HG02678 (cell line): ENCODE measurements around the gene GPATCH2.
"Not testable (repeated sequence)": the region's sequence is repeated elsewhere in the genome, so short reads cannot be mapped to it uniquely, and the experiment has no call there.

ENCODE experiments used
- ATAC-seq: cut with Tn5 transposase; IDR thresholded peaks from one replicate; pipeline ENCODE4 v1.9.1; 2021; ENCODE audit warnings: mild to moderate bottlenecking, moderate library complexity; ENCODE audit not compliant: unreplicated experiment

GPATCH2 gene

DNA sequence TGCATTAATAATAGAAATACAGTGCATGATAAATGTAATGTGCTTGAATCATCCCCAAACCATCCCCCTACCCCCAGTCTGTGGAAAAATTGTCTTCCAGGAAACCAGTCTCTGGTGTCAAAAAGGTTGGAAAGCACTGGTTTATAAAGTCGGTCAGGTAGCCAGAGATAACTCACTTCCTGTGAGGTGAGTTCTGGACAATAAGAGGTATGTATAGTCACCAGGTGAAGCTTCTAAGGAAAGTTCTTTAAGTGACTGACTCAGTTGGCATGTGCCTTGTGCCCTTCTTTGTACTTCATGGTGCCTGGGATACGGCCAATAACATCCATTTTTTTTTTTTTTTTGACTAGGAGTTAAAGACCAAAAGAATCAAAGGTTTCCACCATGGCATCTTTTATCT lies 103.7 kb downstream of the GPATCH2 start:
- ATAC-seq, result no peak

DNA sequence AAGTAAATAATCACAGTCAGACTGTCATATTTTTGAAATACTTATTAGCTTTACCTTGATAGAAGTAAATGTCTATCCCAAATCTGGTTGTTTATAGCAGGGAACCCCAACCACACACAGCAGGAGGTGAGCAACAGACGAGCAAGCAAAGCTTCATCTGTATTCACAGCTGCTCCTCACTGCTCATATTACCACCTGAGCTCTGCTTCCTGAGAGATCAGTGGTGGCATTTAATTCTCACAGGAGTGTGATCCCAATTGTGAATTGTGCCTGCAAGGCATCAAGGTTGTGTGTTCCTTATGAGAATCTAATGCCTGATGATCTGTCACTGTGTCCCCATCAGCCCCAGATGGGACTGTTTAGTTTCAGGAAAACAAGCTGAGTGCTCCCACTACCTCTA lies 104.3 kb downstream of the GPATCH2 start:
- ATAC-seq, result no peak

DNA sequence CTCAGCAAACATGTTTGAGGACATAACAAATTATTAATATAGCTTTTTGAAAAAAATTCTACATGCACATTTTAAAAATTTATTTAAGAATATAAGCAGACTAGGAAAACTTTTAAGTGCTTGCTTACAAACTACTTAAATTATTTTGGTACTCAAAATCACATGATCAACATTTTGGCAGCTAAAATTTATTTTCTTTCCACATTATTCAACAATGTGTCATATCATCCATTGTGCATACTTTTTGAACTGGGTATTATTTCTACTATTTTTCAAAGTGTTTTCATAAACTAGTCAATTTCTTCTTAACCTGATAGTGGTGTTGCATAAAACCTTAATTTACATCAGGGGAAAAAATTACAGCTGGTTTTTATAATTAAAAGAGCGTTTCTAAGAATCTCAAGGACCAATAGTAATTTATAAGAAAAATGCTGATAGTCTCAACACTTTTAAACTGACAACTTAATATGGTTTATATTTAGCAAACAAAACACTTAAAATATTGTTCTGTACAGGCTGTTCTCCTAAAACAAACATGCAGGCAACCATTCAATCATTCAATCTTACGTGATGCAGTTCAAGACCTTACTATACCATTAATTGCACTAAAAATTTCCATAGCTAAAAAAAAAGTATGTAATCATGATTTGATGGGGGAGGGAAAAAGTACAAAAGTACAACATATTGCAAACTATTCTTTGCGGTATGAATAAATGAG lies 105.0 kb downstream of the GPATCH2 start:
- no peak for ATAC-seq

DNA sequence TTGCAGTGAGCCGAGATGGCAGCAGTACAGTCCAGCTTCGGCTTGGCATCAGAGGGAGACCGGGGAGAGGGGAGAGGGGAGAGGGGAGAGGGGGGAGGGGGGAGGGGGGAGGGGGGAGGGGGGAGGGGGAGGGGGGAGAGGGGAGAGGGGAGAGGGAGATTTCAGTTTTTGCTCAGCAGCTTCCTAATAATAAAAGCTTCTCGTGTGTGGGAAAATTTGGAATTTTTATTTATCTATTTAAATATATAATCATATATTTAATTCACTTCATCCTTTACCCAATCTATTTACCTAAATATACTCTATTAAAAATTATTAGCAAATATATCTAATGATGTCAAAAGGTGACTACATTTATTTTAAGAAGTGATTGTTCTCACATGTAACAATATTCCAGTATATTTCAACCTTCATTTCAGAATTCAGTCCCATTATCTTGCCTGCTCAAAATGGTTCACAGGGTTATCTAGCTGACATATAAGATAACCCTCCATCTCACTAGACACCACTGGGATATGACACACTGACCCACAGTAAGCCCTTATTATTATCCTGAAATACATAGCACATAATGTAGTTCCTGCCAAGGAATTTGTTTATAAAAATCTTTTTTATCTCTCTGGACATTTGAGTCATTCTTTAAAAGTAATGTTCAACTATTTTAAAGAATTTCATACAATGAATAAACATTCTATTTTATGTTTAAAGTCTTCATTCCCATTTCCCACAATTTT lies 105.9 kb downstream of the GPATCH2 start:
- no peak for ATAC-seq

DNA sequence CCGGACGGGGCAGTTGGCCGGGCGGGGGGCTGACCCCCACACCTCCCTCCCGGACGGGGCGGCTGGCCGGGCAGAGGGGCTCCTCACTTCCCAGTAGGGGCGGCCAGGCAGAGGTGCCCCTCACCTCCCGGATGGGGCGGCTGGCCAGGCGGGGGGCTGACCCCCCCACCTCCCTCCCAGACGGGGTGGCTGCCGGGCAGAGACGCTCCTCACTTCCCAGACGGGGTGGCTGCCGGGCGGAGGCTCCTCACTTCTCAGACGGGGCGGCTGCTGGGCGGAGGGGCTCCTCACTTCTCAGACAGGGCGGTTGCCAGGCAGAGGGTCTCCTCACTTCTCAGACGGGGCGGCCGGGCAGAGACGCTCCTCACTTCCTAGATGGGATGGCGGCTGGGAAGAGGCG lies 107.0 kb downstream of the GPATCH2 start:
- ATAC-seq, result not testable (repeated sequence)

DNA sequence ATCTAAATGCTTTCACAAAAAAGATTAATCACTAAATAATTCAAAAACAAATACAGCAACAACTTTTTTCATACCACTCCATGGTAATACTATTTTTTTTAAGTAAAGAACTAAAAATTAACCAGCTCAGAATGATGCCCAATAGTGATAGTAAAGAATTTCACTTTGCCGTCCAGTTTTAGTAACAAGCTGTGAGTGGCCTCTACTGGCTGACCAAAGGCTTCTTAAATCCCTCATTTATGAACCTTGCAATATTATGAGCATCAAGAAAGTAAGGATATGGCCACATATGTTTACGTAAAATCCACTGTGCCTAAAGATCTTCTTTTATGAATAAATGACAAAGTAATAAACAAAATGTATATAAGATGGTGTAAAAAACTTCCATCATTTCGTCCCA lies 108.6 kb downstream of the GPATCH2 start:
- no peak for ATAC-seq

DNA sequence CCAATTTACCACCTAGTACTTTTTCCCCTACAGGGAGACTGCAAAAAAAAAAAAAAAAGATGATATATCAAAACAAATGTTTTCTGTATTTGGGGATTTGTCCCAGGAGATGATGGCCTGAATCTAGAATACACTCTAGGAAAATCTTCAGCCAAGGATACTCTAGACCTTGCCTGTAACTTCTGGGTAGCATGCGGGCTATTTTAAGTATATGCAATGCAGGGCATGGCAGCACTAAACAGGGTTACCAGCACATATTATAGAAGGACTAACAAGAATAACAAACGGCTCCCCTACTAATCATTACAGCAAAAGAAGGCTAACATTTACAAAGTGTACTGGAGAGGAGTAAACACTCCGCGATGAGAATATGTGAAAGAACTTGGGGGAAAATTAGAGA lies 109.6 kb downstream of the GPATCH2 start:
- ATAC-seq, result no peak

DNA sequence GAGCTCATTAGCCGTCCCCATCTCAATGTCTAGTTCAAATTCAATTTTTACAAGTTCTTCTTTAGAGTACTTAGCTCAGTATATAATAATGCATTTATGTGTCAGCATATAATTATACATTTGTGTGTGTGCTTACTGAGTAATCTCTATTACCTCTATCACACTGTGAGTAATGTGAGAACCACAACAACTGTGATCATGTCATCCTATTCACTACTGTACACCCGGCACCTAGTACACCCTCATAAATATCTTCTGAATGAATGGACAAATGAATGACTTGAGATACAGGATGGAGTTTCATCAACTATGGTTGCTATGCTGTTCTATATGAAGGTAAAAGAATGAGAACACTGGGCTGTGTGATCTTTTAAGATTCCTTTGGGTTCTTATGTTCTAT lies 124.0 kb downstream of the GPATCH2 start:
- ATAC-seq, result no peak

DNA sequence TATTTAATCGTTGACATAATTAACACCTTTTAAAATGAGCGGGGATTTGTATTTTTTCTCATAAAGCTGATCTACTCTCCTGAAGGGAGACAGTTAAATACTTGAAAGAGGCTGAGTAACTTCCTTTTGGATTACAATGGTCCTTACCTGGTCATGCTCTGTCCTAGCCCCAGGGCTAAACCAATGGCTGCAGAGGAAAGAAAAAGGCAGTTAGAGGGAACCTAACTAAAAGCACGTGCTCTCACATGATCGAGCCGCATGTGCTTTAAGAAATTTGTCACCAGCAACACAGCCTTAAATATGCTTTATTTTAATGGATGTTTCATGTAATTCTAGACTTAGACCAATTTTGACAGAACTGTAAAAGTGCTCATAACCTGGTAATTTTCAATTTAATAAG lies 132.7 kb downstream of the GPATCH2 start:
- no peak for ATAC-seq

DNA sequence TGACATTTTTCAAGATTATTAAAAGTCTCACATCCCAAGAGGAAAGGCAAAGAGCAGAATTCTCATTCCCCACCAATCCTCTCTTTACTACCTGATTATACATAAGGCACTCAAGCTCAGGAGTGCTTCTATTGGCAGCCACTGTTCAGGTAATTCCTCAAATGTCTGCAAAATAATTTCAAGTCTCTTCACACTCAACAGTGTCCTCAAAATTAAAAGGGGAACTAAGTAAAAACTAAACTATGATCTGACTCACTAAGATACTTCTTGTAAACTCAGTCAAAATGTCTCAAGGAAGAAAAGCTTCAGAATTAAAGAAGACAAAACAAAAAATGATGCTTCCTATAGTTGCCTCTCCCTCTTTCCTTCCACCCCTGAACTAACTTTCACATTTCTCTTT lies 135.6 kb downstream of the GPATCH2 start:
- peak; percentile 92 for ATAC-seq

DNA sequence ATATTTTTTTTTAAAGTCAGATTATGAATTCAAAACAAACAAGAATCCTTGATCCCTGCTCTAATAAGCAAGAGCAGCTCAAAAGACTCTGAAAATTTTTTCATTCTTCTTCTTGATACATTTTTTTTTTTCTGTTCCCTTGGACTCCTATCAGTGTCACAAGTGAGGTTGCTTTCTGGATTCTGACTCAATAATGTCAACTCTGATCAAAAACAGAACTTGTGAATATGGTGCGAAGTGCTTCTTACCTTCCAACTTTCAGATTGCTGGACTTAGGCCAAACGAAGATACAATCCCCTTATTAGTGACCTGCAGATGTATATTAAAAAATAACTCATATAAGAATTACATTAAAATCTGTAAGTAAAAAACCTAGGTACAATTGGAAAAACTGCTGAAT lies 136.1 kb downstream of the GPATCH2 start:
- ATAC-seq, result peak; percentile 72

DNA sequence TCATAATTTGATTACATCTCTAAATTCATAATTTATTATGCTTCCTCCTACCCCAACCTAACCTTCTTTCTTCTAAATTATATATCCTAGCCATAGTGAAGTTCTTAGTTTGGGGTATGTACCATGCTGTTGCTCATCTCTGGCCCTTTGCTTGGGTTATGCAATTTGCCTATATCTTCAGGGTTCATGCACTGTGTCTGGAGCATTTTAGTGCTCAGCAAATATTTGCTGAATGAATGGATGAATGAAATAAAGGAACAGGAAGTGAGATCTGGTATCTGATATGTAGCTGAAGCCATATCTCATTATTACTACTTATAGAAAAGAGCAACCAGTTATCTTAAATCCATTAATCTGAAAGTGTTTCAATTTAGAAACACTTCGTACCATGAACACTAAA lies 137.6 kb downstream of the GPATCH2 start:
- ATAC-seq, result no peak

DNA sequence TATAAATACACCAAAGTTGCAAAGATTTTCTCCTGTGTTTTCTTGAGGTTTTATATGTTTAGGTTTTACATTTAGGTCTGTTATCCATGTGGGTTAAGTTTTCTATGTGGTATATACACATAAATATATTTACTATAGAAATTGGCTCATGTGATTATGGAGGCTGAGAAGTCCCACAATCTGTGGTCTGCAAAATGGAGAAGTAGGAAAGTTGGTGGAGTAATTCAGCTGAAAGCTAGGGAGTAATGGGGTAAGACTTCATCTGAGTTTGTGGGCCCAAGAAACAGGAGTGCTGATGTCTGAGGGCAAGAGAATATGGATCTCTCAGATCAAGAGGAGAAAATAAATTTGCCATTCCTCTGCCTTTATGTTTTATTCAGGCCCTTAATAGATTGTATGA lies 146.0 kb downstream of the GPATCH2 start:
- no peak for ATAC-seq

DNA sequence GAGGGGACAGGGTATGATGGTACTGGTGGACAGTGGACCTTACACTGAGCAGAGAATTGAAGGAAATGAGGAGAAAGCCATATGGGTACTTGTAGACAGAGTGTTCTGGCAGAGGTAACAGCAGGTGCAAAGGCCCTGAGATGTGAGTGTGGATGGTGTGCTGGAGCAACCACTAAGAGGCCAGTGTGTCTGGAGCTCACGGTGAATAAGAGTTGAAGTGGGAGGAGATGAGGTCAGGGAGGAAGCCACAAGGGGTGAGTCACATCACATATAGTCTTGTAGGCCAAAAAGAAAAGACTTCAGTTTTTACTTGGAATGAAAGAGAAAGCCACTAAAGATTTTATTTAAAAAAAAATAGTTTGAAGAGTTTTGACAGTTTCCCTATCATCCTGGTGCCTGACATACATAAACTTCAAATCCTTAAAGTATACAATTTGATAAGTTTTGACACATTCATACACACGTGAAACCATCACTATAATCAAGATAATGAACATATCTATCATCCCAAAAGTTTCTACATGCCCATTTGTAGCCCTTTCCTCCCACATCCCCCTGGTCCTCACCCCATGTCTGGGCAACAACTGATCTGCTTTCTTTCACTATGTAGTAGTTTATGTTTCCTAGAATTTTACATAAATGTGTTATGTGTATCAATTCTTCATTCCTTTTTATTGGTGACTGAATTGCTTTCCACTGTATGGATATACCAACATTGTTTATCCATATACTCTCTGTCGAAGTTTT lies 148.4 kb downstream of the GPATCH2 start:
- ATAC-seq, result peak; percentile 99

DNA sequence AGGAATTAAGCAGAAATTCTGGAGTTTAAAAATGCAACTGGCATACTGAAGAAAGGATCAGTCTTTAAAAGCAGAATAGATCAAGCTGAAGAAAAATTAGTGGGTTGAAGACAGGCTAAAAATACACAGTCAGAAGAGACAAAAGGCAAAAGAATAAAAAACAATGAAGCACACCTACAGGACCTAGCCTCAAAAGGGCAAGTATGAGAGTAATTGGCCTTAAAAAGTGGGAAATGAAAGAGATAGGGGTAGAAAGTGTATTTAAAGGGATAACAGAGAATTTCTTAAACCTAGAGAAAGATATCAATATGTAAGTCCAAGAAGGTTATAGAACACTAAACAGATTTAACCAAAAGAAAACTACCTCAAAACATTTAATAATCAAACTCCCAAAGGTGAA lies 152.4 kb downstream of the GPATCH2 start:
- no peak for ATAC-seq

DNA sequence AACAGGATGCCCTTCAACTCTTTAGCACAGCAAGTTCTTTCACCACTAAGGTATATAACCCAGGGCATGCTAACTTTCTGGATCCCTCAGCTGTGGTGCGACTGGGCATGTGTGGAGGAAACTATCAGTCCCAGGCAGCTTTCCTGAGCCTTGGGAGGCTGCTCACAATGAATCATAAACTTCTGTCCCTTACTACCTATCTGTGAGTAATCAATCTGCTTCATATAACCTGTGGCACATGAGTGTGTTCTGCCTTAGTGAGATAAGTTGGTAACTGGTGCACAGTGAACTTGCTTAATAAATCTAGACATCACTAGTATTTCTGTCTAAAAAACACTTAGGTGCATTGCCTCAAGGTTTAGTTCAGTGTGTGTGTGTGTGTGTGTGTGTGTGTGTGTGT lies 158.0 kb downstream of the GPATCH2 start:
- ATAC-seq, result no peak

DNA sequence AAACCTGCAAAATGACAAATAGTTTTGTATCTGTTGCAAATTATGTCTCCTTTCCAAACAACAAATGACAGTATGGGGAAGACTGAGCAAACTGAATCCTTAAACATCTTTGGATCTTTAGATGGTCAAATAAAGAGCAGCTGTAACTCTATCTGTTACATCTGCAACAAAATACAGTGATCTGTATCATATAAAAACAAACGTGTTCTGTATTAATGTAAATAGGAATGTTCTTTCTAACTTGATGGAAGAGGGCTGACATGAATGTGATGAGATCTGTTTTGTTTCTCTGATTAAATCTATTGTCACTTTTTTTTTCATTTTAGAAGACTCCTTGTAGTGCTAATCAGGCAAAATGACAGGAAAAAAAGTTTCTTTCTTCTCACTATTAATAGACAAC lies 159.5 kb downstream of the GPATCH2 start:
- no peak for ATAC-seq

DNA sequence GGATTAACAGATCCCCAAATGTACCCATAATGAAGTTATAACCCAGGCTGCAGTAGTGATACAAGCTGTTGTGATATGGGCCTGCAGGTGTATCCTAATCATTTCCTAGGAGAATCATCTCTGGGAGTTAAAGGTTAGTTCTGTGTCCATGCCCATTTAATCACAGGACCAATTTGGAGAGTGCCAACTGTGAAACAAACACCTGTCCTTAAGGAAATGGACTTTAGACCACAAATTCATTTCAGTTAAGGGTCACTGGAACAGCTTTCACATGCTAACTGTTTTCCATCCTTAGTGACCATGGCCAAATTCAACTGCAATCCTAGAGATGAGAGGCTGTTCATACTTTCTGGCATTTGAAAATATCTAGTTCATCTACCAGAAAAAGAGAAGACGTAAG lies 160.9 kb downstream of the GPATCH2 start:
- ATAC-seq, result no peak

DNA sequence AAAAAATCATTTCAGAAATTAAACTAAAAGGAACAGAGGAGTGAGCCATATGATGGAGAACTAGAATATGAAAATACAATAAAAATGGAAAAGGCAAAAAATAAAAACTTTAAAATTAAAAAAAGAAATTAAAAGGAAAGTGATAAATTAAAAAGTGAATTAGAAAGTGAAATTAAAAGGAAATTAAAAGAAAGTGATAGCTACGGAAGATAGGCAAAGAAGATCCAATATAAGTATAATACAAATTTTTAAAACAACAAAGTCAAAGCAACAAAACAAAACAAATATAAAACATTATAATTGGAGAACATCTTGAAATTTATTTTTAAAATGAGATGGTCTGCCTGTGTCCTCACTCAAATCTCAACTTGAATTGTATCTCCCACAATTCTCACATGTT lies 165.8 kb downstream of the GPATCH2 start:
- ATAC-seq, result no peak

DNA sequence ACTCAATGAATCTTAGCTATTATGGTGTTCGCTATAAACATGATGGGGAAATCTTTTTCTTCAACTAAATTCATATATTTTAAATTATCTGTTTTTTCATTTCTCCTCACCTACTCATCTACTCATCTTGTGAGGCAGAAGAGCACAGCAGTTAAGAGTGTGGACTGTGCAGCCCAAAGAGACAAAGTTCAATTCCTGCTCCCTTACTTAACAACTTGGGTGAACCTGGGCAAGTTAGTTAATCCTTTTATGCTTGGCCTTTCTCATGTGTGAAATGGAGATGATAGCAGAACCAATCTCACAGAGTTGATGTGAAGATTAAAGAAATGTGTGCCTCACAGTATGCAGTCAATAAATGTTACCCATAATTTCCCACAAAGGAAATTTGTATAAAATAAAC lies 168.2 kb downstream of the GPATCH2 start:
- ATAC-seq, result no peak

DNA sequence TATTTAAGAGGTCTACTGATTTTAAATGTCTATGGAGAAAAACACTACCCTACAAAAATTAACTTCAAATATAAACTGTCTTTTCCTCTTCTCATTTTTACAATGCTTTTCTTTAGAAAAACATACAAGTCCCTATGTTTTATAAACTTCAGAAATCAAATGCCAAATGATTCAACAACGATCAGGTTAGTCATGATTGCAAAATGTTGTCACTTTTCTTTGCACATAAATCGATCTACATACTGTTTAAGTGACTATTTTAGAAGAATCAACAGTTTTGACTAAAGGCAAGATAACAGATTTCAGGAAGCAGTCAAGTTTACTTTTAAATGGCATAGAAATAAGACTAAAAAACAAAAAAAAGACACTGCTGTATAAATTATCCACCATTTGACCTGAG lies 168.7 kb downstream of the GPATCH2 start:
- ATAC-seq, result no peak

DNA sequence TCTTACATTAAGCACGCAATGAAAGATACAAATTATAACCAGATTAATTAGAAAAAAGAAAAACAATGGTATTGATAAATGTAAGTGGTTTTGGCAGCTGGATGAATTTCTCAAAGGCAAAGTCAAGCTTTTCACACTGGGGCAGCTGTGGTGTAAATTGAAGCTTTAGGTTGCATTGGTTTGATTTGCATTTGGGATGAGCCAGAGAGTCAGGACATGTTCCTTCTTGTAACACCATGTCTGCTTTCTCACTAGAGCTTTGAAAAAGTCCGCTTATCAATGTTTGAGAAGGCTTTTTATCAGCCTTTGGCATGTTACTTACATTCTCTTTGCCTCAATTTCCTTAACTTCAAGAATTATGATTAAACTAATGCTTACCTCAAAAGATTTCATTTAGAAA lies 173.9 kb downstream of the GPATCH2 start:
- ATAC-seq, result no peak
